ENCODE results near the gene TSPAN19. TPM values are rescaled to one million over a fixed set of nuclear protein-coding genes. Genes with fewer than 3 reads are reported as not detected.

The TSPAN19 gene
- total RNA-seq, 1 donor: not detected

GRCh38 chr12:84982888-84983287, 53.2 kb downstream of the TSPAN19 start:
- Histone ChIP-seq H3K4me1 (ENCODE audit: insufficient read depth, low read length) (no peaks in the 10 kb centered on the region), H3K27me3 (ENCODE audit: insufficient read depth, low read length) (no peaks in the 10 kb centered on the region), H3K9me3 (ENCODE audit: low read depth, low read length) (no peaks in the 10 kb centered on the region), H3K4me3 (ENCODE audit: low read length) (no peak overlapping the region)

- H3K4me1 ChIP-seq (ENCODE audit: insufficient read depth, low read length): no peaks in the 10 kb centered on the region
- no peaks in the 10 kb centered on the region for H3K9me3 ChIP-seq (ENCODE audit: low read depth, low read length)
- no peaks in the 10 kb centered on the region for H3K27me3 ChIP-seq (ENCODE audit: insufficient read depth, low read length)
- H3K4me3 ChIP-seq (ENCODE audit: low read length): no peak overlapping the region
These were observed 57.2 kb downstream of the TSPAN19 start for GRCh38 chr12:84978921-84979320.

GRCh38 chr12:84976133-84976532, 59.9 kb downstream of the TSPAN19 start:
- no peaks in the 10 kb centered on the region for H3K9me3 ChIP-seq (ENCODE audit: low read depth, low read length)
- no peaks in the 10 kb centered on the region for H3K4me1 ChIP-seq (ENCODE audit: insufficient read depth, low read length)

GRCh38 chr12:84974155-84974815, 61.8 kb downstream of the TSPAN19 start:
- H3K4me3 ChIP-seq (ENCODE audit: low read length): no peak overlapping the region
- H3K4me1 ChIP-seq (ENCODE audit: insufficient read depth, low read length): no peaks in the 10 kb centered on the region
- H3K27me3 ChIP-seq (ENCODE audit: insufficient read depth, low read length): no peaks in the 10 kb centered on the region
- H3K9me3 ChIP-seq (ENCODE audit: low read depth, low read length): no peaks in the 10 kb centered on the region

More at GRCh38 chr12:84976133-84976532, 59.9 kb downstream of the TSPAN19 start:
- Histone ChIP-seq H3K27me3 (ENCODE audit: insufficient read depth, low read length) (no peaks in the 10 kb centered on the region), H3K4me3 (ENCODE audit: low read length) (no peak overlapping the region)

GRCh38 chr12:84973026-84973425, 63.1 kb downstream of the TSPAN19 start:
- no peaks in the 10 kb centered on the region for H3K4me1 ChIP-seq (ENCODE audit: insufficient read depth, low read length)
- no peak overlapping the region for H3K4me3 ChIP-seq (ENCODE audit: low read length)
- H3K9me3 ChIP-seq (ENCODE audit: low read depth, low read length): no peaks in the 10 kb centered on the region
- no peaks in the 10 kb centered on the region for H3K27me3 ChIP-seq (ENCODE audit: insufficient read depth, low read length)

GRCh38 chr12:84969226-84969625, 66.9 kb downstream of the TSPAN19 start:
- Histone ChIP-seq H3K9me3 (ENCODE audit: low read depth, low read length) (no peaks in the 10 kb centered on the region), H3K4me1 (ENCODE audit: insufficient read depth, low read length) (no peaks in the 10 kb centered on the region), H3K27me3 (ENCODE audit: insufficient read depth, low read length) (no peaks in the 10 kb centered on the region), H3K4me3 (ENCODE audit: low read length) (no peak overlapping the region)

Other genes with a start within 250 kb of the TSPAN19 start
- not detected for gene SLC6A15, start 123.5 kb downstream of the TSPAN19 start, total RNA-seq
- 0.52 TPM for gene LRRIQ1, start 74 bp upstream of the TSPAN19 start, total RNA-seq
- not detected for gene ALX1, start 243.9 kb upstream of the TSPAN19 start, total RNA-seq

All from mononuclear cell (primary cell).